ENCODE data around the gene NEDD1. TPM values are rescaled to one million over a fixed set of nuclear protein-coding genes. Genes with fewer than 3 reads are reported as not detected.

Gene NEDD1
- total RNA-seq, 1 experiment from 2014 or later, result 30.3 TPM

DNA sequence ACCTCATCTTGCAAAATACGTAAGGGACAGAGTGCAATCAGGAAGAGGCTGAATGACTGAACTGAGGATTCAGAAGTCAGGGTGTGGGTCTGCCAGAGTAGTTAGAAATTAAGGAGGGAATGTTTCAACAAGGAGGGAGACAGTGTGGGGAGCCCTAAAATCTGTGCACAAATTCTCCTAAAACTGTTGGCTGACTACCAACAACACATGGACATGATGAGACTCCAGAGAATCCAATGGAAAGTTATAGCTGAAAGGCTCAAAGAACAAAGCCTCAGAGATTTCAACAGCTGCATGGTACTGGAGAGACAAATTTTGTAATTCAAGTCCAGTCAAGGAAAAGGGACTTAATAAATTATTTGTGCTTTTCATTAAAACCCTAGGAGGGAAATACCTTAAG lies 36.1 kb upstream of the NEDD1 start:
- no TSS peak for BruUV-seq (replicated peaks)
- Histone ChIP-seq H3K36me3 (ENCODE audit: control insufficient read depth, insufficient read depth, low read length) (no peaks in the 10 kb centered on the region), H3K9me3 (ENCODE audit: control insufficient read depth, insufficient read depth, low read depth, low read length) (no peaks in the 10 kb centered on the region), H3K4me1 (ENCODE audit: control insufficient read depth, insufficient read depth, low read length) (no peaks in the 10 kb centered on the region), H3K4me3 (ENCODE audit: low read depth in 2 of 2, low read length in 2 of 2) (no peak overlapping the region), H3K27ac (ENCODE audit: low read length) (no peak overlapping the region), H3K27me3 (ENCODE audit: control insufficient read depth, insufficient read depth, low read length) (0 out of 2 replicates have a peak, but pooled peaks cover 2% of the 10 kb centered on the region)
- TF ChIP-seq, protein P1, sequence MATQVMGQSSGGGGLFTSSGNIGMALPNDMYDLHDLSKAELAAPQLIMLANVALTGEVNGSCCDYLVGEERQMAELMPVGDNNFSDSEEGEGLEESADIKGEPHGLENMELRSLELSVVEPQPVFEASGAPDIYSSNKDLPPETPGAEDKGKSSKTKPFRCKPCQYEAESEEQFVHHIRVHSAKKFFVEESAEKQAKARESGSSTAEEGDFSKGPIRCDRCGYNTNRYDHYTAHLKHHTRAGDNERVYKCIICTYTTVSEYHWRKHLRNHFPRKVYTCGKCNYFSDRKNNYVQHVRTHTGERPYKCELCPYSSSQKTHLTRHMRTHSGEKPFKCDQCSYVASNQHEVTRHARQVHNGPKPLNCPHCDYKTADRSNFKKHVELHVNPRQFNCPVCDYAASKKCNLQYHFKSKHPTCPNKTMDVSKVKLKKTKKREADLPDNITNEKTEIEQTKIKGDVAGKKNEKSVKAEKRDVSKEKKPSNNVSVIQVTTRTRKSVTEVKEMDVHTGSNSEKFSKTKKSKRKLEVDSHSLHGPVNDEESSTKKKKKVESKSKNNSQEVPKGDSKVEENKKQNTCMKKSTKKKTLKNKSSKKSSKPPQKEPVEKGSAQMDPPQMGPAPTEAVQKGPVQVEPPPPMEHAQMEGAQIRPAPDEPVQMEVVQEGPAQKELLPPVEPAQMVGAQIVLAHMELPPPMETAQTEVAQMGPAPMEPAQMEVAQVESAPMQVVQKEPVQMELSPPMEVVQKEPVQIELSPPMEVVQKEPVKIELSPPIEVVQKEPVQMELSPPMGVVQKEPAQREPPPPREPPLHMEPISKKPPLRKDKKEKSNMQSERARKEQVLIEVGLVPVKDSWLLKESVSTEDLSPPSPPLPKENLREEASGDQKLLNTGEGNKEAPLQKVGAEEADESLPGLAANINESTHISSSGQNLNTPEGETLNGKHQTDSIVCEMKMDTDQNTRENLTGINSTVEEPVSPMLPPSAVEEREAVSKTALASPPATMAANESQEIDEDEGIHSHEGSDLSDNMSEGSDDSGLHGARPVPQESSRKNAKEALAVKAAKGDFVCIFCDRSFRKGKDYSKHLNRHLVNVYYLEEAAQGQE (IDR thresholded peaks at IDR 0.05; ENCODE audit: insufficient read depth in 1 of 2, low read depth in 2 of 2, low read length in 1 of 2), result no peak
- TF ChIP-seq POLR2AphosphoS5 (IDR thresholded peaks at IDR 0.05; ENCODE audit: low read depth, low read length), result no peak
- intact Hi-C loops (cut with micrococcal nuclease; ENCODE audit: unreplicated experiment), result no loop called here
- ChIA-PET POLR2A (no interaction called here), CTCF (no interaction called here)
- in situ Hi-C loops (cut with HindIII; ENCODE audit: low pct_unique_long_range_greater_than_20kb, low sequenced_read_pairs), result no loop called here
- DNase-seq (ENCODE audit: low read depth, low spot score) (no peak), ATAC-seq (no peak)

DNA sequence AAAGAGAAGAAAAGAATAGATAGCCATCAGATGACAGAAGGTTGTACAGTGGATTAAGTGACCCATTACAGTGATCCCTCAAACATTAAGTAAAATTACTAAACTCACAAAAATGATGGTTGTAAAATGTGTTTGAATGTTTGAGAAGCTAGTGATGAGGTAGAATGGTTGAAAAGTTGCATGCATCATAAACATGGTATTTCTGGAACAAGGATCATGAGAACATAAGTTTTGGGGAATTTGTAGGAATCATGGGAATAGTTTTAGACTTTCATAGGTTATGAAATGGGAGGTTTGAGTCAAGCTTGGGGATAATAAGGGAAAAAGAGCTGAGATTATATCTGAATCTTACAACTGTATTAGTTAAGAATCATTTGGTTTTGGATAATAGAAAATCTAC lies 34.1 kb upstream of the NEDD1 start:
- Histone ChIP-seq H3K27me3 (ENCODE audit: control insufficient read depth, insufficient read depth, low read length) (peaks cover 2% of the 10 kb centered on the region; the same call in 1 of the 2 replicates), H3K9me3 (ENCODE audit: control insufficient read depth, insufficient read depth, low read depth, low read length) (no peaks in the 10 kb centered on the region), H3K27ac (ENCODE audit: low read length) (no peak overlapping the region), H3K4me3 (ENCODE audit: low read depth in 2 of 2, low read length in 2 of 2) (no peak overlapping the region), H3K36me3 (ENCODE audit: control insufficient read depth, insufficient read depth, low read length) (no peaks in the 10 kb centered on the region), H3K4me1 (ENCODE audit: control insufficient read depth, insufficient read depth, low read length) (no peaks in the 10 kb centered on the region)
- CTCF ChIA-PET, result no interaction called here
- intact Hi-C loops (cut with micrococcal nuclease; ENCODE audit: unreplicated experiment) (no loop called here), in situ Hi-C loops (cut with HindIII; ENCODE audit: low pct_unique_long_range_greater_than_20kb, low sequenced_read_pairs) (no loop called here)
- TF ChIP-seq POLR2AphosphoS5 (IDR thresholded peaks at IDR 0.05; ENCODE audit: low read depth, low read length) (no peak), SIN3A (IDR thresholded peaks at IDR 0.05; ENCODE audit: borderline replicate concordance, insufficient read depth, low read depth, low read length) (no peak), CTCF (IDR thresholded peaks at IDR 0.05) (no peak), TCF7L2 (IDR thresholded peaks at IDR 0.05; ENCODE audit: low read depth, low read length) (no peak)
- TF ChIP-seq, protein P1 (IDR thresholded peaks at IDR 0.05; ENCODE audit: insufficient read depth in 1 of 2, low read depth in 2 of 2, low read length in 1 of 2), result no peak
- DNase-seq (ENCODE audit: low read depth, low spot score) (no peak), ATAC-seq (no peak)
- BruUV-seq (replicated peaks), result no TSS peak
- POLR2A ChIA-PET, result no interaction called here
